Measurements from ENCODE around the gene MALT1. TPM values are rescaled to one million over a fixed set of nuclear protein-coding genes. Genes with fewer than 3 reads are reported as not detected.

Gene MALT1
- total RNA-seq, 6 experiments from 2014 or later, result 9.2 to 16.0 (median 10.2) TPM

- no peak for ATAC-seq
- H3K9me3 ChIP-seq, result no peaks in the 10 kb centered on the region
- DNase-seq, result no peak
- H3K27me3 ChIP-seq, result no peaks in the 10 kb centered on the region
- peaks cover 0 to 25% (median 9%) of the 10 kb centered on the region in 4 donors for H3K4me1 ChIP-seq
- no peak for TF ChIP-seq POLR2A (IDR thresholded peaks at IDR 0.05)
- TF ChIP-seq, protein P1, sequence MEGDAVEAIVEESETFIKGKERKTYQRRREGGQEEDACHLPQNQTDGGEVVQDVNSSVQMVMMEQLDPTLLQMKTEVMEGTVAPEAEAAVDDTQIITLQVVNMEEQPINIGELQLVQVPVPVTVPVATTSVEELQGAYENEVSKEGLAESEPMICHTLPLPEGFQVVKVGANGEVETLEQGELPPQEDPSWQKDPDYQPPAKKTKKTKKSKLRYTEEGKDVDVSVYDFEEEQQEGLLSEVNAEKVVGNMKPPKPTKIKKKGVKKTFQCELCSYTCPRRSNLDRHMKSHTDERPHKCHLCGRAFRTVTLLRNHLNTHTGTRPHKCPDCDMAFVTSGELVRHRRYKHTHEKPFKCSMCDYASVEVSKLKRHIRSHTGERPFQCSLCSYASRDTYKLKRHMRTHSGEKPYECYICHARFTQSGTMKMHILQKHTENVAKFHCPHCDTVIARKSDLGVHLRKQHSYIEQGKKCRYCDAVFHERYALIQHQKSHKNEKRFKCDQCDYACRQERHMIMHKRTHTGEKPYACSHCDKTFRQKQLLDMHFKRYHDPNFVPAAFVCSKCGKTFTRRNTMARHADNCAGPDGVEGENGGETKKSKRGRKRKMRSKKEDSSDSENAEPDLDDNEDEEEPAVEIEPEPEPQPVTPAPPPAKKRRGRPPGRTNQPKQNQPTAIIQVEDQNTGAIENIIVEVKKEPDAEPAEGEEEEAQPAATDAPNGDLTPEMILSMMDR (IDR thresholded peaks at IDR 0.05), result no peak
- no peak overlapping the region for H3K27ac ChIP-seq
- 74% methylated on average over 3 of the region's 3 CpGs for WGBS (ENCODE audit: insufficient coverage, low coverage, low lambda C conversion rate, missing lambda C conversion rate)
- intact Hi-C loops (cut with DNase I), result loop anchor here in 1 of 2 donors (10.0 kb wide), 1 partner anchor 140 kb away; no protein-coding TSS in a partner anchor
- H3K4me3 ChIP-seq, result no peak overlapping the region
- H3K36me3 ChIP-seq, result no peaks in the 10 kb centered on the region
These were observed 3.7 kb downstream of the MALT1 start for GRCh38 chr18:58674863-58675472.

DNA sequence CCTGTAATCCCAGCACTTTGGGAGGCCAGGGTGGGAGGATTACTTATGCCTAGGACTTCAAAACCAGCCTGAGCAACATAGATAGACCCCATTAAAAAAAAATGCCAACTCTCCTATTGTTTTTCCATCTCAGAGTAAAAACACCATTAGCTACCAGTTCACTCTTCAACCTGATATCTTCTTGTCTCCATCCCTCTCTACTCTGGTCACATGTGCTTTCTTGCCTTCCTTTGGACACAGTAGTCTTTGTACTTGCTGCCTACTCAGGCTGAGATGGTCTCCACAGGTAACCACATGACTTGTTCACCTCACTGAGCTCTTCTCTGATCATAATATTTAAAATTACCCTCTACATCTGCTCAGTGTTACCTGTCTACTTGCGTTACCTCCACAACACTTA is 5.0 kb downstream of the MALT1 start:
- H3K27me3 ChIP-seq, result no peaks in the 10 kb centered on the region
- no peaks in the 10 kb centered on the region for H3K9me3 ChIP-seq
- 100% methylated on average over 1 of the region's 1 CpG for WGBS (ENCODE audit: insufficient coverage, low coverage, low lambda C conversion rate, missing lambda C conversion rate)
- H3K4me1 ChIP-seq, result peaks cover 0 to 15% (median 5%) of the 10 kb centered on the region in 4 donors
- no peaks in the 10 kb centered on the region for H3K36me3 ChIP-seq
- intact Hi-C loops (cut with DNase I), result loop anchor here in 1 of 2 donors (10.0 kb wide), 1 partner anchor 141 kb away; no protein-coding TSS in a partner anchor
- no peak overlapping the region for H3K4me3 ChIP-seq
- TF ChIP-seq, protein P1 (IDR thresholded peaks at IDR 0.05), result no peak
- TF ChIP-seq POLR2A (IDR thresholded peaks at IDR 0.05), result no peak
- DNase-seq (no peak), ATAC-seq (no peak)
- no peak overlapping the region for H3K27ac ChIP-seq

DNA sequence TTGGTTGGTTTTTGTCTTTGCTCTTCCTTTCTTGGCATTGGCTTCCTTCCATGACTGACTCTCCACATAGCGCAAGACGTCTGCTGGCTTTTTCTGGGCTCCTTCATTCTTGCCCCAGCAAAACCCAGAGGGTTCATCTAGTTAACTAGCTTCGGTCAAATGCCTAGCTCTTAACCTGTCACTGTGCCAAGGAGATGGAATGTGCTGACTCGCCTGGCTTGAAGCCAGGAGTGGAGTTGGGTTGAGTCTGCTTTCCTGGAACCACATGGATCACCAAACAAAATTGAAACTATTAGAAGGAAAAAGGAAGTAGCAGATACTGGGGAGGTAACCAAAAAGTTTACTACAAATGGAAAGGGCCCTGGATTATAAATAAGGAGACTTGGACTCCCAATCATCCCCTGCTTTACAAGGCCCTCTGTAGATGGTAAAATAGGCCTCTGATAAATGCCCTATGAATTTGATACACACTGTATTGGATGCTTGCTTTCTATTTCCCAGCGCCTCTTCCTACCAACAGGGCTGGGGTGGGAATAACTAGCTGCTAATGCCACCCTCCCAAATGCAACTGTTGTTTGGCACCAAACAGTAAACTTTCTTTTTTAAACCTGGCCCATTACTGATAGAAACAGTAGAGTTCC is 11.3 kb downstream of the MALT1 start:
- peaks cover 0 to 11% (median 3%) of the 10 kb centered on the region in 4 donors for H3K4me1 ChIP-seq
- intact Hi-C loops (cut with DNase I), result no loop called here
- ATAC-seq (peak; percentile 81 to 89 (median 88)), DNase-seq (peak; percentile 68 to 86 (median 78))
- H3K27ac ChIP-seq, result peak overlapping the region; percentile 7 to 58 (median 53)
- H3K9me3 ChIP-seq, result no peaks in the 10 kb centered on the region
- 46% methylated on average over 5 of the region's 5 CpGs for whole genome bisulfite sequencing (ENCODE audit: insufficient coverage, low coverage, low lambda C conversion rate, missing lambda C conversion rate)
- no peak overlapping the region for H3K4me3 ChIP-seq
- peaks cover 0 to 14% (median 3%) of the 10 kb centered on the region in 4 donors for H3K36me3 ChIP-seq
- TF ChIP-seq, protein P1 (IDR thresholded peaks at IDR 0.05), result no peak
- TF ChIP-seq POLR2A (IDR thresholded peaks at IDR 0.05), result no peak
- H3K27me3 ChIP-seq, result no peaks in the 10 kb centered on the region

- H3K27ac ChIP-seq, result no peak overlapping the region
These were observed 16.6 kb downstream of the MALT1 start for GRCh38 chr18:58687871-58688308.

More at GRCh38 chr18:58687871-58688308, 16.6 kb downstream of the MALT1 start:
- no peaks in the 10 kb centered on the region for H3K27me3 ChIP-seq
- peaks cover 0 to 14% (median 7%) of the 10 kb centered on the region in 4 donors for H3K4me1 ChIP-seq
- H3K4me3 ChIP-seq, result no peak overlapping the region
- H3K9me3 ChIP-seq, result no peaks in the 10 kb centered on the region
- DNase-seq (no peak), ATAC-seq (peak; percentile 25 to 48 (median 38))
- 44% methylated on average over 6 of the region's 6 CpGs for WGBS (ENCODE audit: insufficient coverage, low coverage, low lambda C conversion rate, missing lambda C conversion rate)
- peaks cover 0 to 14% (median 3%) of the 10 kb centered on the region in 4 donors for H3K36me3 ChIP-seq
- TF ChIP-seq, protein P1 (IDR thresholded peaks at IDR 0.05), result no peak
- TF ChIP-seq POLR2A (IDR thresholded peaks at IDR 0.05), result no peak
- intact Hi-C loops (cut with DNase I), result no loop called here
